HG03139 (cell line): ENCODE measurements around the gene RAP1GAP2.

Experiments used
- ATAC-seq: cut with Tn5 transposase; IDR thresholded peaks from one replicate; pipeline ENCODE4 v1.9.1; 2021; ENCODE audit not compliant: unreplicated experiment

The RAP1GAP2 gene

DNA sequence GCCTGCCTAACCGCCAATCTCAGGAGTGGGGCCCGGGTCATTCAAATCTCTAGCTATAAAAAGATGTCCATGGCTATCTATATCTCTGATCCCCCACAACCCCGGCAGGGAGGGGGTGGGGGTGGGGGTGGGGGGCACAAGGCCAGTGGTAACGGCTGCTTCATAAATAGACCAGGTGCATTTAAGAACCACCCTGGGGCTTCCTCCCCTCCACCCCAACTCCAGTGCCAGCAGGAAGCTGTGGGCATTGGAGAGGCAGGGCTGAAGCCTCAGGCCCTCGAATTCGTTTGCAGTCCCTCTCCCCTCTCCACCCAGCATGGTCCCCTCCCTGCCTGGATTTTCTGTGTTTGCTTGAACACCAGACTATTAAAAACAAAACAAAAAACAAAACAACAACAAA, 56.0 kb downstream of the RAP1GAP2 start:
- ATAC-seq: no peak

DNA sequence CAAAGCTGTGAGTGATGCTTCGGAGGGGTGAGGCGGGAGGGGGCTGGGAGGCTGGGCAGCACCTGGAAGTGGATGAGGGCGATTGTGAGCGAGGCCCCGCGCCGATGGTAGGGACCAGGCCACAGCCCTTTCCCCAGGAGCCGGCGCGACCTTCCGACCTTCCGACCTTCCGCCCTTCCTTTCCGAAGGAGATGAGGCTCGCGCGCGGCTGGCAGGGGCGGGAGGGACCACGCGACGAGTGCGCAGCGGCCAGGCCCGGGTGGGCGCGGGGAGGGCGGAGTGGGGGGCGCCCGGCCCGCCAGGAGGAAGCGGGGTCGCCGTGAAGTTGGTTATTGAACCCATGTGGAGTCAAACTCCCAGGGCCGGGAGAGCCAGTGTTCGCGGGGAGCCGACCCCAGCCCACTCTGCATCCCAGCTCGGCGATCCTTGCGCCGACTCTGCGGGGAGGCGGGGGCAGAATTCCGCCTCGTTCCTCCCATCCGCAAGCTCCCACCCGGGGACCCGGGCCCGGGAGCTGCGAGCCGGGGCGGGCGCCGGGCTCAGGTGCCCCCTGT, 56.6 kb downstream of the RAP1GAP2 start:
- ATAC-seq: no peak

DNA sequence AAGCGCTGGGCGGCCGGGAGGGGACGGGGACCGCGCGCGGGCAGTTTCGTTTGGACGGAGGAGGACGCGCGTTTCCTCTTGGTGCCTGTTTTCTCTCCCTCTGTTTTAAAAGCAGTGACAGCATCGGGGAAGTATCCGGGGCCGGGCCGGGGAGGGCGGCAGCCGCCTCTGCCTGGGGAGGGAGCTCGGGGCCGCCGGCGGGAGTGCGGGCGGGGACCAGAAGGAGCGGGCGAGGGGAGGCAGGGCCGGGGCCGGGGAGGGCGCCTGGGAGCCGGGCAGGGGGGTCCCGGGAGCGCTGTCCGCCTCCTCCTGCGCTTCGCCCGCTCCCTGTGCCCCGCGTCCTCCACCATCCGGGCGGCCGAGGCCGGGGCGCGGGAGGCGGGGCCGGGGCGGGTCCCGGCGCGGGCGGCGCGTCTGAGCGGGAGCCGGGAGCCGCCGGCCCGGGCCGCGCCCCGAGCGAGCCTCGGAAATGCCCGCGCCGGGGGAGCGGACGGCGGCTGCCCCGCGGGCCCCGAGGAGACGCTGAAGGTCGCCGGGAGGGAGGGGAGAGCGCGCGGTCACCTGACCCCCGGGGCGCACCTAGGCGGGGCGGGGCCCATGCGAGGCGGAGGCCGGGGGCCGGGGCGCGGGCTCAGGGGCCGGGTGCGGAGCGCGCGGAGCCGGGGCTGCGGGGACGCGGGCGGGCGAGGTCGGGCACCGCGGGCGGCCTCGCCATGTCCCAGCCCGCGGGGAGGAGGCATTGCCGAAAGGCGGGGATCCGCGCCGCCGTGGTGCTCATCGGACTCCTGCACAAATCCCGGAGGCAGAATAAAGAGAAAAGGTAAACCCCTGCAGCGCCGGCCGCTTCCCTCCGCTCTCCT, 57.3 kb downstream of the RAP1GAP2 start:
- no peak for ATAC-seq

GRCh38 chr17:2854143-2855055, 58.2 kb downstream of the RAP1GAP2 start:
- ATAC-seq: no peak

DNA sequence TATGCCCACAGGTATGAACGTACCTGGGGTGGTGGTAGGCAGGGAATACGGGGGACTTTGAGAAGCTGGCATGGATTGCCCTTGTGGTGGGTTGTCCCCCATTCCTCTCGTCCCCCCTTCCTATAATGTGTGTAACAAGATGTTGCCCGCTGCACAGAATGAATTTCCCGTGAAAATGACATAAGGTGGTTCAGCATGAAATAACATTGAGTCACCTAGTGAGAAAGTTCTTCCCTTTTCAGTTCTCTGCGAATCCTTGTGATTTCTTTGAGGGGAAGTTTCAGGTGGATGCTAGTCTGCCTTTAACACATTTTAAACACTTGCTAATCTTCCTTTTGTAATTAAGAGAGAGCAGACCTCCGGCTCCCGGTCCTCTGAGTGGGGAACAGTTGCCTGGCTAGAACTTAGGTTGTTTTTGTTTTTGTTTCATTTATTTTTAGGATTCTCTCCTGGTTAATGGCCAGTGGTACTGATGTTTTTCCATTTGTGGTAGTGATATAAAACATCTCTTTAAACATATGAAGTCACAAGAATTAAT, 58.9 kb downstream of the RAP1GAP2 start:
- no peak for ATAC-seq

- no peak for ATAC-seq
Observed at GRCh38 chr17:2856727-2857126, 60.5 kb downstream of the RAP1GAP2 start.

DNA sequence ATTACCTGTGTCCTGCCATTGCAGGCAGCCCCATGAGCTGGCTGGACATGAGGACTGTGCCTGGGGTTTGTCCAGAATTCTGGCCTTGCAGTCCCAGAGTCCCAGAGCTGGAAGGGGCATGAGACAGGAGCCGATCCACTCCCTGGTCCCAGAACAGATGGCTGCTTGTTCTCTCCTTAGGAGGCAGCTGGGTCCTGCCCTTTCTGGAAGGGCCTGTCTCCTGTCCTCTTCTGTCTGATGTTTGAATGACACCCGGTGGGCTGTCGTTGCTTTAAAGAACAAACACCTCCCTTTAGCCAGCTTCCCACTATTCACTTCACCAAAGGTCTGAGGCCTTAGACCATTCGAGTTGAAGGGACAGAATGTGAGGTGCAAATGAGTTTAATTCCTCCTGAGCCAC, 63.8 kb downstream of the RAP1GAP2 start:
- no peak for ATAC-seq

DNA sequence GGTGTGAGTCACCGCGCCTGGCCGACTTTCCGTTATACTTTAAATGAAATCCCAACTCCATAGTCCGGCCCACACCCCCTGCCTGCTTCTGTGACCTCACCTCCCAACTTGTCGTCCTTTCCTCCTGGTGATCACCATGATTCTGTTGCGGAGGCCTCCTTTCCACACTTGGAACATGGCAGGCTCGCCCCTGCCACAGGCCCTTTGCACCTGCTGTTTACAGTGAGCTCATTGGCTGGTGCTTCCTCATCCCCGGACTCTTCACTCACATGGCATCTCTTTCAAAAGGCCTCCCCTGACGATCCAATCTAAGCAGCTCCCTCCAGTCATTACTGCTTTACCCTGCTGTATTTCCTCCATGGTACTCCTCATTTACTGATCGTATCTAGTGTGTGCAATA, 64.6 kb downstream of the RAP1GAP2 start:
- no peak for ATAC-seq

GRCh38 chr17:2862197-2862596, 66.0 kb downstream of the RAP1GAP2 start:
- no peak for ATAC-seq

DNA sequence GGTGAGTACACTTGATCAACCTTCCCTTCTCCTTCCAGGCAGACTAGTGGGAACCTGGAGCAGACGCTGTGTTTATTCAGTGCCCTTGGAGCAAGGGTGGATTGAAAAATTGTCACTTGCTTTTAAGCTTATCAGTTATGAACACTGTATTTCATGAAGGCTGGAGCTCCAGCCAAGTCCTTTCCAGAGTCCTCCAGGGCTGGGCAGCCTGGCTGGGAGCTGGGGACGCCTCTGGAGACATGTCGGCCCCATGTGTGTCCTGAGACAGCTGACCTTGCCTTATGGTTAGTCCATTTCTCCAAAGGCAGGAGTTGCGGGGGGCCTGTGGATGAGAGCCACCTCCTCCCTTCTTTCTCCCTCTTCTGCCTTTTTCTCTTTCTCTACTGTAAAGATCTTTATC, 67.0 kb downstream of the RAP1GAP2 start:
- no peak for ATAC-seq

DNA sequence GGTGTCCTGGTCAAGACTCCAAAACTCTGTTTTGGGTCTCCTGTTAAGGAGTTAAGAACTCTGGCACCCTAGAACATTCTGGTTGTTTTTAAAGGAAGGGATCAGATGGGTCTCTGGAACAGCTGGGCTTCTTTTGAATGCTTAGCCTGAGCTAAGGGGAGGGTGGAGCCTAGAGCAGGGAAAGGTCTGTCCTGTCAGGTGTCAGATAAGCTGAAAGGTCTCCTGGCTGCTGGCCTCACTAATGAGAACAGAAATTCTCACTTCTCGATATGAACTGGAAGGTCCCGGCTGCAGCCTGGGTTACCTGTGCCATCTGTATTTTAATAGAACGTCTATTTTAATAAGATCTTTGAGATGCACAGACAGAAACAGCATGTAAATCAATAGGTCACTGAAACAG, 69.0 kb downstream of the RAP1GAP2 start:
- ATAC-seq: no peak

DNA sequence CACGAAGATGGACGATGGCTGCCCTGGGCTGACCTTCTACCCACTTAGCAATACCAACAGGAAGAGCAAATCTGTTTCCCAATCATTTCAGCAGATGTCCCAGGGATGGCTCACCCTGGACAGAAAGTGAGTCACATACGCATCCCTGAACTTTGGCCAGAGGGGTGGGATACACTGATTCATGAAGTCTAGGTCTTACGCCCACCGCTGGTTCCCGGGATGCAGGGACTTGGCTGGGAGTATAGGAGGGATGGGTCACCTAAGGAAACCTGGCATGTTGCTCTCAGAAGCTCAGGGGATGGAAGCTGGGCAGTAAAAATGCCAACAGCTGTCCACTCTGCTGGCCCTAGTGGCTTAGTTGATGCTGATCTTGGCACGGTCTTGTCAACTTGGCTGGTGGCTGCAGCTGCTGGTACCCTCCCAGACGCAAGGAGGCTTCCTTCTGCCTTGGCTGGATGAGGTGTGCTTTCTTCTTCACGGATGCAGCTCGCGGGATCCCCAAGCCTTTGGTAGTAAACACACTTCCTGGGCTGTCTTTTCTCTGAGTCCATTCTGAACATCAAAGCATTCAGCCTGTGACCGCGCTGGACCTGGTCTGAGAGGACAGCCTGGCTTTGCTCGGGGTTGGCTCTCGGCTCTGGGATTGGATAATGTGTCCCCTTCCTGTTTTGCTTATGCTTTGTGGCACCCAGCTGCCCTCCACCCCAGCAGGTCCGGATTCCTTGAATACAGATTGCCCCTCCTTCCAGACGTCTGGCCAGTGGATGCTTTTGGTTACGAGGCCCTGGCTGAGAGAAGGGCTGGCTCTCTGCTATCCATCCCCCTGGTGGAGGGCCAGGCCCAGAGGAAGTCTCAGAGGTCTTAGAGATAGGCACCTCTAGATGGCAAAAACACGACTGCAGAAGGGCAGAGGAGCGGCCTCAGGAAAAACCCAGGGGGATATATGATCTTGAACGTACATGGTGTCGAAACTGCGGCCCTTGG, 71.5 kb downstream of the RAP1GAP2 start:
- no peak for ATAC-seq

- ATAC-seq: no peak
Observed at GRCh38 chr17:2869604-2870003, 73.4 kb downstream of the RAP1GAP2 start.

DNA sequence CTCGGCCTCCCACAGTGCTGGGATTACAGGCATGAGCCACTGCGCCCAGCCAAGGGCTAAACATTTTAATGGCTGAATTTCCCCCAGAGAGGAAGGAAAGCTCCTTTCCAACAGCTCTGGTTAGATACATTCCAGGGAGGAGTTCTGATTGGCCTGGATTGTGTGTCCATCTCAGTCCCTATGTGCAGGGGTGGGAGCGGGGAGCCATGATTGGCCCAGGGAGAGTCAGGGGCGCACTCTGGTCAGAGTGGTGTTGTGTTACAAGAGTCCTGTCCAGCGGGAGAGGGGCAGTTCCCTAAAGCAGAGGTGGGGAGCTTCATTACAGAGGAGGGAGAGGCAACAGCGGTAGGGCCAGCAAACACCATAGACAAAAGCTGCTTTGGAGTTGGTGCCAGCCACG, 75.0 kb downstream of the RAP1GAP2 start:
- ATAC-seq: no peak

DNA sequence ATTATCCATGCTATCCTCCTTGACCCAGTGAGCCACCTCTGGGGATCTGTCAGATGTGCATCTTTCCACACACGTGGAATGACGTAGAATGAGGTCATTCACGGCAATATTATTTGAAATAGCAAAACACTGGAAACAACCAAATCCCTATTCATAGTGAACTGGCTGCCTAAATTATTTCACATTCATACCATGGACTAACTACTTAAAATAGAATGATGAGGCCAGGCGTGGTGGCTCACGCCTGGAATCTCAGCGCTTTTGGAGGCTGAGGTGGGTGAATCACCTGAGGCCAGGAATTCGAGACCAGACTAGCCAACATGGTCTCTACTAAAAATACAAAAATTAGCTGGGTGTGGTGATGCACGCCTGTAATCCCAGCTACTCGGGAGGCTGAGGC, 75.5 kb downstream of the RAP1GAP2 start:
- ATAC-seq: no peak

DNA sequence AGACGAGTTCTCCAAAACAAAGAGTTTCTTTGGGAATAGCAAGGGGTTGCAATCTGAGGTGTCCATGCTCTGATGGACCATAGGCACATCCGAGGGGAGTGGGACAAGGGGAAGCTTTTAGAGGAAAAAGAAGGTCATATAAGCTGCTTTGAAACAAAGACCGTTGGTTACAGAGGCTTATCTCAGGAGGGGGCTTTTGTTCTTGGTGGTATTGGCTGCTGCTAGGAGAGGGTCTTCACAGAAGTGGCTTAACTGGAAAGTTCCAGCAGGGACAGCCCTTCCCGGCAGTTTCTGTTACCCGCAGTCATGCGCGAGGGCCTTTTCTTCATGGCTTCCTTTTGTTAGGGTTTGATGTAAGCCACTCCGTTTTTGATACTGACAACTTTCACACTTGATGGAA, 76.0 kb downstream of the RAP1GAP2 start:
- no peak for ATAC-seq

DNA sequence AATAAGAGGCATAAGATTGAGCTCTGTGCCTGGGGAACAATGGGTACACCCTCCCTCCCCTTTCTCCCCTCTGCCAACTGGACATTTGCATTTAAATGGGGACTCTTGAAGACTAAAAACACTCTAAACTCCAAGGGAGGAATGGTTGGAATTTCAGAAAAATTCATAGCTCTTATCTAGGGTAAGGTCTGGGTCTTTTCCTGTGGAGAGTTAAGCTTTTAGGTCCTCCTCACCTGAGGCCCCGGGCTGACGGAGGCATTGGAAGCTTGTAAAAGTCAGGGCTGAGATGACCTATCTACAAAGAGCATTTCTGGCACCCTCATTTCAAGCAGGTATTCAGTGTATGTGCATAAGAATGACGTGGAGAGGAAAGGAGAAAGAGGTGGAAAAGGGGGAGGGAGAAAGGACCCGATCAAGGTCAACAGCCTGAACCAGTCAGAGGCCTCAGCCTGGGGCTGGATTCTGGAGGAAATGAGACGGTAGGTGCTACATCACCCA, 78.0 kb downstream of the RAP1GAP2 start:
- no peak for ATAC-seq

DNA sequence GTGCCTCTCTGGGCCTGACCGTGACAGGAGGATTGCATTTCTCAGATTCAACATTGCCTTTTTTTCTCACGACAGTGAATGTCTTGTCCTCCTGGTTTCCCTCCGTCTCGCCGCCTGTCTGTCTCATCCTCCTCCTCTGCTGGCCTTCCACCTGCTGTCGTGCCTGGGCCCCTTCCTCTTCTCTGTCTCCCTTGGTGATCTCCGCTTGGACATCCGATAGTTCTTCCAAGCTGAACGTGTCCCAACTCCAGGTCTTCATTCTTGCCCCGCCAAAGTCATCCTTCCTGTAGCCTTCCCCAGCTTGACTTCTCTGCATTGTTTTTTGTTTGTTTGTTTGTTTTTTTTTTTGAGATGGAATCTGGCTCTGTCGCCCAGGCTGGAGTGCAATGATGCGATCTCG, 79.4 kb downstream of the RAP1GAP2 start:
- ATAC-seq: no peak

DNA sequence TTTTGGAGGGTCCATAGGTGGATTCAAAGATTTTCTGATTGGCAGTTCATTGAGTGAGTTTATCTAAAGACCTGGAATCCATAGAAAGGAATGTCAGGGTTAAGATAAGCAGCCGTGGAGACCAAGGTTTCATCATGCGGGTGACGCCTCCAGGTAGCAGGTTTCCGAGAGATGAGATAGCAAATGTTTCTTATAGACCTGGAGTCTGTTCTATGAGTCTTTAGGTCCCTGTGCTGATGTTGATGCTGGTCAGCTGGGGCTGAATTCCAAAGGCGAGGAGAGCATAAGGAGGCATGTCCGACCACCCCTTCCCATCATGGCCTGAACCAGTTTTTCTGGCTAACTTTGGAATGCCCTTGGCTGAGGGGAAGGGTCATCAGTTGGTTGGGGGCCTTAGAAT, 80.2 kb downstream of the RAP1GAP2 start:
- no peak for ATAC-seq

- no peak for ATAC-seq
Observed at GRCh38 chr17:2878751-2879254, 82.6 kb downstream of the RAP1GAP2 start.
